ENCODE data around the gene TXNRD2. TPM values are rescaled to one million over a fixed set of nuclear protein-coding genes. Genes with fewer than 3 reads are reported as not detected.
"Not testable (repeated sequence)": the region's sequence is repeated elsewhere in the genome, so short reads cannot be mapped to it uniquely, and the experiment has no call there.

The TXNRD2 gene
- total and polyA plus RNA-seq, 2 experiments from 2014 or later: 11.2 to 12.4 TPM

GRCh38 chr22:19936513-19936912, 5.1 kb downstream of the TXNRD2 start (continued):
- TF ChIP-seq ZNF462 (CRISPR knock-in tag; IDR thresholded peaks at IDR 0.05) (no peak), EZH2 (IDR thresholded peaks at IDR 0.05; ENCODE audit: low read depth, unreplicated experiment) (no peak)

GRCh38 chr22:19935123-19935718, 6.4 kb downstream of the TXNRD2 start:
- ATAC-seq: not testable (repeated sequence)

More at GRCh38 chr22:19935123-19935718, 6.4 kb downstream of the TXNRD2 start:
- DNase-seq (ENCODE audit: low spot score); H3K27ac ChIP-seq (ENCODE audit: low read depth); H3K4me2 ChIP-seq; H3K36me3 ChIP-seq (ENCODE audit: insufficient read depth); H3K27ac Mint-ChIP-seq; H3K27me3 ChIP-seq (ENCODE audit: insufficient read depth); H3K27me3 Mint-ChIP-seq (ENCODE audit: insufficient read depth, low read depth, poor library complexity); H3K4me1 Mint-ChIP-seq; H3K4me3 ChIP-seq; H3K9me2 ChIP-seq (ENCODE audit: insufficient read depth); H3K4me1 ChIP-seq (ENCODE audit: insufficient read depth); H3K4me3 Mint-ChIP-seq; H2AFZ ChIP-seq; H4K20me1 ChIP-seq (replicated peaks; ENCODE audit: insufficient read depth); H3F3A ChIP-seq (replicated peaks; ENCODE audit: low read depth); H3K79me2 ChIP-seq (replicated peaks; ENCODE audit: insufficient read depth): not testable (repeated sequence)
- Mint-ChIP-seq H3K9me3 (peaks cover 19% of the 10 kb centered on the region), H3K36me3 (ENCODE audit: low read depth) (peaks cover 21% of the 10 kb centered on the region)
